Gastrocnemius medialis (tissue), 4 donors: ENCODE results near the gene SELENOO.

Experiments
- CTCF ChIP-seq, 5 experiments: fragments of 450-650 bp in 3 of 5; fragments of 200-600 bp in 2 of 5; sonication (generic) in 2 of 5; IDR thresholded peaks in 4 of 5; conservative IDR thresholded peaks in 1 of 5; 1 replicate in 4 of 5; 2 replicates in 1 of 5; pipeline ENCODE4 v1.5.1; 2016 to 2019; ENCODE audit warnings: antibody characterized with exemption in 5 of 5, mild to moderate bottlenecking in 3 of 5, moderate library complexity in 3 of 5
- POLR2A ChIP-seq, 2 donors: fragments of 450-650 bp; IDR thresholded peaks; one replicate each; pipeline ENCODE4 v1.6.1; 2017; ENCODE audit warnings: antibody characterized with exemption in 2 of 2, mild to moderate bottlenecking in 2 of 2, moderate library complexity in 2 of 2

GRCh38 chr22:50251477-50252081 is 50.8 kb downstream of the SELENOO start:
- TF ChIP-seq CTCF (IDR thresholded peaks at IDR 0.05 in 4 of 5, conservative IDR thresholded peaks at IDR 0.05 in 1 of 5) (no peak), POLR2A (IDR thresholded peaks at IDR 0.05) (no peak)
